Embryonic facial prominence (tissue), 1 donor: ENCODE data around the gene SLC4A1.
"Not testable (repeated sequence)": the region's sequence is repeated elsewhere in the genome, so short reads cannot be mapped to it uniquely, and the experiment has no call there.

Experiments
- DNase-seq: peaks from one replicate; pipeline ENCODE4 v3.0.0-alpha.2; 2016; ENCODE audit errors: extremely low spot score

The SLC4A1 gene

GRCh38 chr17:44256671-44257070 is 11.3 kb downstream of the SLC4A1 start:
- no peak for DNase-seq

DNA sequence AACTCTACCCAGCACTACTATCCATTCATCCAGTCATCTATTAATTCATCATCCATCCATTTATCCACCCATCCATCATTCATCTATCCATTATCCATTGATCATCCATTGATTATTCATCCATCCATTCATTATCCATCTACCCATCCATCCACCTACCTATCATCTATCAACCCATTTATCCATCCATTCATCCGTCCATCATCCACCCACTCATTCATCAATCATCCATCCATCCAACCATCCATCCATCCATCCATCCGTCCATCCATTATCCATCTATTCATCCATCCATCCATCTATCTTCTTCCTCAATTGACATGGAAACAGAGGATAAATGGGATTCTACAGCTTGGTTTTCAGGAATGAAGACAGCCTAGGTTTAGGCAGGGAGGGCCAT is 12.0 kb downstream of the SLC4A1 start:
- DNase-seq, result no peak

GRCh38 chr17:44254361-44255095 is 13.4 kb downstream of the SLC4A1 start:
- no peak for DNase-seq

DNA sequence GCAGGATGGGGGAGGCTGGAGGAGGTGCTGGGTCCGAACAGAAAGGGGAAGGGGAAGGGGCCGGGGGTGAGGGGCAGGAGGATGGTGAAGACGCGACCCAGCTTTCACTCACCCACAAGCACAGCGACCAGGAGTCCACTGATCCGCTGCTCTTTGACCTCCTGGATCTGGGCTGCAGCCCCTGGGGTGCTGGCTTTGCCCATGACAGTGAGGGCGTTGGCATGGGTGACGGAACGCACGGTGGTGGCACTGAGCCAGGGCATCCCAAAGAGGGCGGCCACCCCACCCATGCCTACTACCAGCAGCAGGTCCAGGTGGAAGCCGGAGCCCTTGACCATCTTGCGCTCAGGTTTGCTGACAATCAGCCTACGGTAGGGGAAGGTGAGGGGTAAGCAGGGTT is 14.9 kb downstream of the SLC4A1 start:
- DNase-seq, result no peak

DNA sequence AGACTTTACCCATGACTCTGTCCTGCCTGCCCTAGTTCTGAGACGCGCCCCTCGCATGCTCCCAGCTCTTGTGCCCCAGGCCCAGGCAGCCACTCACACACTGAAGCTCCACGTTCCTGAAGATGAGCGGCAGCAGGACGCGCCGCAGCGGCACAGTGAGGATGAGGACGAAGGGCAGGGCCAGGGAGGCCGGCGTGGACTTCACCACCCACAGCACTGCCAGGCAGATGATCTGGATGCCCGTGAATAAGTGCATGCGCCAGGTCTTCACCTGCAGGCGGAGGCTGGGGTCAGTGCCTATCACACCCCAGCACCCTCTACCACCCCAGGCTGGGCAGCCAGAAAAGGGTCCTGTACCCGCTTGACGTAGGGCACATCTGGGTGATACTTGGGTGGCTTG is 16.9 kb downstream of the SLC4A1 start:
- DNase-seq, result no peak

DNA sequence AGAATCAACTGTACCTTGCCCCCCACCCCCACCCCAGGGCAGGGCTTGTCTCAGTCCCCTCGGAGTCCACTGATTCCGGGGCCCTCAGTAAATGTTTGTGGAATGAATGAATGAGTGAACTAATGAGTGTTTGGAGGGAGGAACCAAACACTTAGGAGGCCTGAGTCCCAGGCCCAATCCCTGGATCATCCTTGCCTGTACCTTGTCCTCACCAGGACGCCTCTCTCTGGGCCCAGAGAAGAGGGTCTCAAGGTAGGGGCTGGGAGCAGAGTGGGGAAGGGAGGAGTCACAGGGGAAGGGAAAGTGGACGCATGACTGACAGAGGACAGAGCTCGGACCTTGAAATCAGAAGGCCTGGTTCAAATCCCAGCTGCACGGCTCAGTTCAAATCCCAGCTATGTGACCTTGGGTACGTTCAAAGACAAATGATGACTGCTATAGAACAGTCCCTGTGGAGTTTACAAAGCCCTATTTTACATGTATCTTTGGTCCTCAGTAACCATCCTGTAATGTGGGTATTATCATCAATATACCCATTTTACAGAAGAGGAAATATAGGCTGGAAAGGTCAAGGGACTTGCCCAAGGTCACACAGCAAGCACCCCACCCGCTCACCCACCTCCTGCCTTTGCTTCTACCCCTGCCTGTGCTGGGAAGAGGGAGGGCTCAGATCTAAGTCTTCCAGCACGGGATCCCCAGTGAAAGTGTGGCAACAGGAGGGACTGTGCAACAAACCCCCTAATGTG is 18.3 kb downstream of the SLC4A1 start:
- DNase-seq, result no peak

GRCh38 chr17:44247876-44248736 is 19.8 kb downstream of the SLC4A1 start:
- no peak for DNase-seq

GRCh38 chr17:44247440-44247841 is 20.5 kb downstream of the SLC4A1 start:
- DNase-seq, result no peak

GRCh38 chr17:44241106-44241624 is 26.8 kb downstream of the SLC4A1 start:
- DNase-seq, result no peak

- not testable (repeated sequence) for DNase-seq
Observed at GRCh38 chr17:44237886-44238285, 30.0 kb downstream of the SLC4A1 start.

DNA sequence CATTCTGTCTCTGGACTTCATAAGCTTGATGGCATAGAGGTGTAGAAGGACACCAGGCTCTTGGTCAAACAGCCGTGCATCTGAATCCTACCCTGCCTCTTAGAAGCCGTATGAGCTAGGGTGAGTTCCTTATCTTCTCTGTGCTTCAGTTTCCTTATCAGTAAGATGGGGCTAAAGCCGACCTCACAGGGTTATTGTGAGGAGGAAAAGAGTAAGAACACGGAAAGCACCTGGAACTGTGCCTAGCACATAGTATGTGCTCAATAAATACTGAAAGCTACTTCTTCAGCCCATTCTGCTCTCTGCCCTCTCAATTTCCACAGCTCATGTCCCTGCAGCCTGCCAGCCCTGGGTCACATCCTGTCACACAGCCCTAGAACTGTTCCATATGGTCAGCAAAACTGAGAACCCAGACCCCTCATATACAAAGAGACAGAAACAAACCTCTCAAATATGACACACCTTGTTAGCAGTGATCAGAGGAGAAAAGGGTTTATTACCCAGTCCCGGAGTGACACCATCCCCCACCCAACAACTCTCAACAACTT is 31.4 kb downstream of the SLC4A1 start:
- DNase-seq, result no peak

DNA sequence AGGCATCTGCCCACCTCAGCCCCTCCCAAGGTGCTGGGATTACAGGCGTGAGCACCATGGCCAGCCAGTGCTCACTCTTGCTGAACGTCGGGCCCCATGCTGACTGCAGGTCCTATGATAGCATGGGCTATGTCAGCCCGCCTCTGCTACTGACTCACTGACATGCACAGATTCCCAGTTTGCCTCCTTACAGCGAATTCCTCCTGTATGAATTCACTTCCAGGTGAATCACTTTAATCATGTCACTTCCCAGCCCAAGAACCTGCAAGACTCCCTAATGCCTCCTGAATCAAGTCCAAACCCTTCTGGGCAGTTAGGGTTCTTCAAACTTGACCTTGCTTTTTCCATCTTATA is 32.4 kb downstream of the SLC4A1 start:
- DNase-seq, result no peak

- no peak for DNase-seq
Observed at GRCh38 chr17:44233582-44233981, 34.4 kb downstream of the SLC4A1 start.

- DNase-seq, result no peak
Observed at GRCh38 chr17:44232061-44232460, 35.9 kb downstream of the SLC4A1 start.

DNA sequence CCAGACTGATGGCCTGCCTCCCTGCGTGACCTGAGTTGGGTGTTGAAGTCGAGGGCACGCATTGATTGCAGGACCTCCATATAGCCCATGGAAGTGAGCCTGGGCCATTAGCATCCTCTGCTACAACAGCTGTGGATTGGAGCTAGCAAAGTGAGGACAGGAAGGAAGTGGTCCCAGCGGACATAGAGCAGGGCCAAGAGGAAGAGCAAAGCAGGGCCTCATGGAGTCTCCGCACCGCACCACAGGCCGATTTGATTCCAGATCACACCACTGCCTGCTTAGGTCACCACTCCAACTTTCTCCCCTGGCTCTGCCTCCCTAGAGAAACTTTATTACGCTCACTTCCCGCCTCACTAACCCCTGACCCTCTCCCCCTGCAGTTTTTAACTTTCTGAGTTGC is 37.8 kb downstream of the SLC4A1 start:
- DNase-seq, result no peak

- no peak for DNase-seq
Observed at GRCh38 chr17:44229090-44229489, 38.8 kb downstream of the SLC4A1 start.

DNA sequence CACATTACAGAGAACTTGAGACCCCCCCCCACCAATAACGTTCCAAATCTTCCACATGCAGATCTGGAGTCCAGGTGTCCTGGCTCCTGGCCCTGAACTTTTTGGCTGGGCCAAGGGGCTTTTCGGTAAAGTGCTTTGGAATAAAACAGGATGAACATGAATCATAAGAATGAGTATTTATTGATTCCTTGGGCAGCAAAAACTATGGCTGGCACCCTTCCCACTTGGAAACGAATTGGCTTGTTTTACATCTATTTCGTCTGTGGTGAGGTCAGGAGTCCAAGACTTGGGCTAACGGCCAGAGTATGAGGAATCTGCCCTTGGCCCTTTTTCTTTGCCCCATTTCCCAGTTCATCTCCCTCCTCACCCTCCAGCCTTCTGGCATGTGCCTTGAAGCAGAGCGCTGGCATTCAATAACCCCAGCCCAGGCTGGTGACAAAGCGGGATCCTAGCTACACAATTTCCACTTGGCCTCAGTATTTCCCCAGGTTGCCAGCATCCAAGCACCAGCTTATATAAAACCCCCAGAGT is 44.3 kb downstream of the SLC4A1 start:
- DNase-seq, result no peak

GRCh38 chr17:44222112-44222869 is 45.6 kb downstream of the SLC4A1 start:
- no peak for DNase-seq

DNA sequence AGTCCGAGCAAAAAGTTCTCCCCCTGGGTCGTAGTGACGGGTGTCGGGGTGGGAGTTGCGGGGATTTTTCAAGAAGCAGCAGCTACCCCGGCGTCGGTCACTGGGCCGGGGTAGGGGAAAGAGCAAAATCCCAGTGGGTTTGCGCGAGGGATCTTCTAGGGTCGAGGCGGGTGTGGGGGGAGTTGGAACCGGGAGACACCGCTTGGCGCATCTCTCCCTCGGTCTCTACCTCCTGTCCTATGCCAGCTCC is 46.1 kb downstream of the SLC4A1 start:
- no peak for DNase-seq

DNA sequence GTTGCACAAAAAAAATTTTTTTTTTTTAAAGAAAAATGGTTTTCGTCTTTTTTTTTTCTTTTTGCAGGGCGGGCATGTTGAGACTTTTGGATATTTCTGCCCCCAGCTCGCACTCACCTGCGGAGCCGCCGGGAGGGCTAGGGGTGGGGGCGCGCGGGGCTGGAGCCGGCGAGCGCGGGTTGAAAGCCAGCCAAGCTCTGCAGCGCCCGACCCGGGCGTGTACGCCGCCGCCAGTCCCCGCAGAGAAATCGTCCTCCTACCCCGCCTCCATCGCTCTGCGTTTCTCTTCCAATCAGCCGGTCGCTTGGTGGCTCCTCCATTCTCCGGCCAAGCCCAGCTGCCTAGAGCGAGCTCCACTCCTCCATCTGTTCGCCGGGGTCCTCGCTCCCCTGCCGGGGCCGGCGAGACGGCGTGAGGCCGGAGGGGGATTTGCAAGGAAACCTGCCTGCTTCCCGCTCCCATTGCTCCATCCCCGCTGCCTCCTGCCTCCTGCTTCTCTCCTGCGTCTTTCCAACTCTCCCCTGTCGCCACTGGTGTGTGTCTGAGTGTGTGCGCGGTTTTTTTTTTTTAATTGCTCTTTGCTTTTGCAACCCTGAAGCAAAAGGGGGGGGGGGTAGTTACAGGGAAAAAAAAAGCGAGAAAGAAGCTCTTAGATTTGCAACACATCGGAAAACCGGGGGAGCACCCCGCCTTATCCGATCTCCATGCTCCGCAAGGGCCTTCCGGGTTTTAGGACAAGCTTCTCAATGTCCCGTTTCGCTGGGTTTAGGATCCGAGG is 46.7 kb downstream of the SLC4A1 start:
- peak; percentile 60 for DNase-seq
